Activated T-helper 2 cell treated with anti-CD3 and anti-CD28 coated beads, Interferon-gamma antibody, Interleukin-2, Interleukin-4, amounts not matched to agents 10 μg/mL and 5 μg/mL and 100 μg/mL, durations not matched to agents 14 hours and 24 hours and 36 hours (primary cell): Measurements from ENCODE around the gene CTU2. TPM values are rescaled to one million over a fixed set of nuclear protein-coding genes. Genes with fewer than 3 reads are reported as not detected.

Source experiments
- DNase-seq: peaks from one replicate; pipeline ENCODE4 v3.0.0; 2021; ENCODE audit warnings: low spot score
- H3K27ac Mint-ChIP-seq: one replicate; pipeline ENCODE4 v1.8.0; 2021; ENCODE audit warnings: mixed read lengths
- H3K27me3 Mint-ChIP-seq: one replicate; pipeline ENCODE4 v1.8.0; 2021; ENCODE audit warnings: low read depth, mixed read lengths
- H3K36me3 Mint-ChIP-seq: one replicate; pipeline ENCODE4 v1.8.0; 2021; ENCODE audit warnings: low read depth, mixed read lengths
- H3K4me1 Mint-ChIP-seq: one replicate; pipeline ENCODE4 v1.8.0; 2021; ENCODE audit warnings: low read depth, mixed read lengths
- H3K4me3 Mint-ChIP-seq: one replicate; pipeline ENCODE4 v1.8.0; 2021; ENCODE audit warnings: low read depth, mild to moderate bottlenecking, moderate library complexity, mixed read lengths
- H3K9me3 Mint-ChIP-seq: one replicate; pipeline ENCODE4 v1.8.0; 2021; ENCODE audit warnings: mixed read lengths
- intact Hi-C: fragments of 100-400 bp; cut with micrococcal nuclease; formaldehyde crosslinking; loops from one replicate; pipeline ENCODE4 v1.15.1; 2023
- total RNA-seq: library from RNA; stranded (reverse); gene quantifications from 2 replicates; pipeline ENCODE4 v1.2.3, GENCODE V29; 2022

The CTU2 gene
- total RNA-seq, 1 donor from 2014 or later, result 43.8 TPM

GRCh38 chr16:88743693-88744576 lies 37.6 kb downstream of the CTU2 start:
- H3K27me3 Mint-ChIP-seq, result no peaks in the 10 kb centered on the region
- H3K27ac Mint-ChIP-seq, result no peak overlapping the region
- intact Hi-C loops, result loop anchor here (2.0 kb wide), 1 partner anchor 41 kb away; the partner anchor contains the start of gene PIEZO1
- H3K4me1 Mint-ChIP-seq, result peaks cover 12% of the 10 kb centered on the region
- DNase-seq, result peak; percentile 51
- no peak overlapping the region for H3K4me3 Mint-ChIP-seq
- H3K36me3 Mint-ChIP-seq, result peaks cover 9% of the 10 kb centered on the region
- no peaks in the 10 kb centered on the region for H3K9me3 Mint-ChIP-seq

- Mint-ChIP-seq H3K27ac (no peak overlapping the region), H3K27me3 (no peaks in the 10 kb centered on the region), H3K4me3 (no peak overlapping the region), H3K36me3 (peaks cover 9% of the 10 kb centered on the region), H3K9me3 (no peaks in the 10 kb centered on the region), H3K4me1 (peaks cover 12% of the 10 kb centered on the region)
- intact Hi-C loops, result loop anchor here (2.0 kb wide), 1 partner anchor 40 kb away; the partner anchor contains the start of gene PIEZO1
- DNase-seq, result no peak
Measured at GRCh38 chr16:88744577-88745521, 38.5 kb downstream of the CTU2 start.

GRCh38 chr16:88746506-88746905 lies 40.2 kb downstream of the CTU2 start:
- Mint-ChIP-seq H3K4me1 (peaks cover 12% of the 10 kb centered on the region), H3K36me3 (peaks cover 4% of the 10 kb centered on the region), H3K9me3 (no peaks in the 10 kb centered on the region), H3K4me3 (no peak overlapping the region), H3K27me3 (no peaks in the 10 kb centered on the region), H3K27ac (no peak overlapping the region)
- intact Hi-C loops, result no loop called here
- DNase-seq, result no peak

- Mint-ChIP-seq H3K9me3 (no peaks in the 10 kb centered on the region), H3K36me3 (peaks cover 4% of the 10 kb centered on the region), H3K4me1 (peaks cover 12% of the 10 kb centered on the region), H3K27ac (no peak overlapping the region), H3K27me3 (no peaks in the 10 kb centered on the region), H3K4me3 (no peak overlapping the region)
- no peak for DNase-seq
- intact Hi-C loops, result loop anchor here (1.0 kb wide), 1 partner anchor 34 kb away; no protein-coding TSS in a partner anchor
Measured at GRCh38 chr16:88747588-88748301, 41.4 kb downstream of the CTU2 start.

- Mint-ChIP-seq H3K4me1 (peaks cover 12% of the 10 kb centered on the region), H3K27ac (no peak overlapping the region), H3K9me3 (no peaks in the 10 kb centered on the region), H3K4me3 (no peak overlapping the region), H3K27me3 (no peaks in the 10 kb centered on the region), H3K36me3 (peaks cover 4% of the 10 kb centered on the region)
- DNase-seq, result no peak
- intact Hi-C loops, result loop anchor here (1.0 kb wide), 1 partner anchor 33 kb away; no protein-coding TSS in a partner anchor
Measured at GRCh38 chr16:88748364-88748763, 42.1 kb downstream of the CTU2 start.

GRCh38 chr16:88749358-88749757 lies 43.1 kb downstream of the CTU2 start:
- peaks cover 4% of the 10 kb centered on the region for H3K36me3 Mint-ChIP-seq
- no peak overlapping the region for H3K27ac Mint-ChIP-seq
- no peaks in the 10 kb centered on the region for H3K27me3 Mint-ChIP-seq
- no peak overlapping the region for H3K4me3 Mint-ChIP-seq
- H3K4me1 Mint-ChIP-seq, result peaks cover 5% of the 10 kb centered on the region
- no peak for DNase-seq
- intact Hi-C loops, result no loop called here
- H3K9me3 Mint-ChIP-seq, result no peaks in the 10 kb centered on the region

- no peak for DNase-seq
- intact Hi-C loops, result no loop called here
- no peaks in the 10 kb centered on the region for H3K9me3 Mint-ChIP-seq
- H3K27ac Mint-ChIP-seq, result no peak overlapping the region
- H3K4me1 Mint-ChIP-seq, result peaks cover 4% of the 10 kb centered on the region
- H3K27me3 Mint-ChIP-seq, result no peaks in the 10 kb centered on the region
- no peak overlapping the region for H3K4me3 Mint-ChIP-seq
- H3K36me3 Mint-ChIP-seq, result peaks cover 4% of the 10 kb centered on the region
Measured at GRCh38 chr16:88750854-88751253, 44.6 kb downstream of the CTU2 start.

- Mint-ChIP-seq H3K27me3 (no peaks in the 10 kb centered on the region), H3K4me3 (no peak overlapping the region), H3K36me3 (peaks cover 4% of the 10 kb centered on the region), H3K4me1 (peaks cover 2% of the 10 kb centered on the region), H3K9me3 (no peaks in the 10 kb centered on the region), H3K27ac (no peak overlapping the region)
- intact Hi-C loops, result no loop called here
- DNase-seq, result no peak
Measured at GRCh38 chr16:88752386-88753002, 46.2 kb downstream of the CTU2 start.

GRCh38 chr16:88753191-88753590 lies 46.9 kb downstream of the CTU2 start:
- Mint-ChIP-seq H3K9me3 (no peaks in the 10 kb centered on the region), H3K4me1 (peaks cover 3% of the 10 kb centered on the region), H3K36me3 (peaks cover under 1% of the 10 kb centered on the region), H3K27ac (no peak overlapping the region), H3K27me3 (no peaks in the 10 kb centered on the region), H3K4me3 (no peak overlapping the region)
- no peak for DNase-seq
- intact Hi-C loops, result no loop called here

GRCh38 chr16:88753602-88754001 lies 47.3 kb downstream of the CTU2 start:
- H3K36me3 Mint-ChIP-seq, result no peaks in the 10 kb centered on the region
- H3K4me3 Mint-ChIP-seq, result no peak overlapping the region
- intact Hi-C loops, result no loop called here
- no peaks in the 10 kb centered on the region for H3K9me3 Mint-ChIP-seq
- no peak for DNase-seq
- H3K27ac Mint-ChIP-seq, result no peak overlapping the region
- peaks cover 3% of the 10 kb centered on the region for H3K4me1 Mint-ChIP-seq
- no peaks in the 10 kb centered on the region for H3K27me3 Mint-ChIP-seq

- Mint-ChIP-seq H3K36me3 (no peaks in the 10 kb centered on the region), H3K4me1 (peaks cover 5% of the 10 kb centered on the region), H3K4me3 (no peak overlapping the region), H3K27me3 (no peaks in the 10 kb centered on the region), H3K27ac (no peak overlapping the region), H3K9me3 (no peaks in the 10 kb centered on the region)
- DNase-seq, result no peak
- intact Hi-C loops, result no loop called here
Measured at GRCh38 chr16:88754109-88754911, 48.0 kb downstream of the CTU2 start.
